ENCODE results near the gene ODAD3. TPM values are rescaled to one million over a fixed set of nuclear protein-coding genes. Genes with fewer than 3 reads are reported as not detected.

ODAD3 gene
- total RNA-seq, 1 donor from 2014 or later, result 2.2 TPM

- H3K4me3 Mint-ChIP-seq, result no peak overlapping the region
- H3K36me3 Mint-ChIP-seq, result no peaks in the 10 kb centered on the region
- H3K27ac Mint-ChIP-seq, result no peak overlapping the region
- peaks cover 7% of the 10 kb centered on the region for H3K4me1 Mint-ChIP-seq (ENCODE audit: unreplicated experiment)
- no peak for DNase-seq (ENCODE audit: extremely low spot score, unreplicated experiment)
- H3K9me3 Mint-ChIP-seq, result no peaks in the 10 kb centered on the region
- H3K27me3 Mint-ChIP-seq, result no peaks in the 10 kb centered on the region
- TF ChIP-seq CTCF (conservative IDR thresholded peaks at IDR 0.05), result no peak
Measured at GRCh38 chr19:11400798-11401197, 34.1 kb downstream of the ODAD3 start.

GRCh38 chr19:11399667-11400066 is 35.3 kb downstream of the ODAD3 start:
- Mint-ChIP-seq H3K27me3 (peaks cover 4% of the 10 kb centered on the region), H3K9me3 (no peaks in the 10 kb centered on the region), H3K4me1 (ENCODE audit: unreplicated experiment) (peaks cover 2% of the 10 kb centered on the region), H3K4me3 (no peak overlapping the region), H3K27ac (no peak overlapping the region), H3K36me3 (peaks cover 5% of the 10 kb centered on the region)
- TF ChIP-seq CTCF (conservative IDR thresholded peaks at IDR 0.05), result no peak
- DNase-seq (ENCODE audit: extremely low spot score, unreplicated experiment), result no peak

- no peaks in the 10 kb centered on the region for H3K9me3 Mint-ChIP-seq
- peaks cover 5% of the 10 kb centered on the region for H3K36me3 Mint-ChIP-seq
- DNase-seq (ENCODE audit: extremely low spot score, unreplicated experiment), result no peak
- H3K27me3 Mint-ChIP-seq, result peaks cover 4% of the 10 kb centered on the region
- no peak for TF ChIP-seq CTCF (conservative IDR thresholded peaks at IDR 0.05)
- H3K4me1 Mint-ChIP-seq (ENCODE audit: unreplicated experiment), result no peaks in the 10 kb centered on the region
- no peak overlapping the region for H3K4me3 Mint-ChIP-seq
- H3K27ac Mint-ChIP-seq, result no peak overlapping the region
Measured at GRCh38 chr19:11397089-11397610, 37.8 kb downstream of the ODAD3 start.

- TF ChIP-seq CTCF (conservative IDR thresholded peaks at IDR 0.05), result no peak
- Mint-ChIP-seq H3K27me3 (peaks cover 4% of the 10 kb centered on the region), H3K27ac (no peak overlapping the region), H3K4me1 (ENCODE audit: unreplicated experiment) (no peaks in the 10 kb centered on the region), H3K4me3 (no peak overlapping the region), H3K36me3 (peaks cover 5% of the 10 kb centered on the region), H3K9me3 (no peaks in the 10 kb centered on the region)
- no peak for DNase-seq (ENCODE audit: extremely low spot score, unreplicated experiment)
Measured at GRCh38 chr19:11390933-11391680, 43.8 kb downstream of the ODAD3 start.

- Mint-ChIP-seq H3K4me1 (ENCODE audit: unreplicated experiment) (no peaks in the 10 kb centered on the region), H3K36me3 (peaks cover 4% of the 10 kb centered on the region), H3K4me3 (no peak overlapping the region), H3K9me3 (no peaks in the 10 kb centered on the region), H3K27me3 (peaks cover 4% of the 10 kb centered on the region), H3K27ac (no peak overlapping the region)
- no peak for DNase-seq (ENCODE audit: extremely low spot score, unreplicated experiment)
- no peak for TF ChIP-seq CTCF (conservative IDR thresholded peaks at IDR 0.05)
Measured at GRCh38 chr19:11390359-11390758, 44.6 kb downstream of the ODAD3 start.

All from type B pancreatic cell (in vitro differentiated cells).